Hepatocyte (in vitro differentiated cells): ENCODE data around the gene EIF3K. TPM values are rescaled to one million over a fixed set of nuclear protein-coding genes. Genes with fewer than 3 reads are reported as not detected.

Experiments used
- DNase-seq: peaks from one replicate; pipeline ENCODE4 v3.0.0-alpha.2; 2016; ENCODE audit warnings: low spot score
- H2AFZ ChIP-seq: fragments of 200-600 bp; sonication (generic); 2 replicates; pipeline ENCODE4 v1.6.0; 2016; ENCODE audit warnings: antibody characterized with exemption, mild to moderate bottlenecking
- H3K27ac ChIP-seq: fragments of 200-600 bp; sonication (generic); 2 replicates; pipeline ENCODE4 v1.5.1; 2016; ENCODE audit warnings: mild to moderate bottlenecking
- H3K27me3 ChIP-seq: fragments of 200-600 bp; sonication (generic); 2 replicates; pipeline ENCODE4 v1.6.1; 2016
- H3K36me3 ChIP-seq: fragments of 200-600 bp; sonication (generic); replicated peaks from 2 replicates; pipeline ENCODE4 v1.5.1; 2016; ENCODE audit warnings: low read depth; ENCODE audit not compliant: insufficient read depth
- H3K4me1 ChIP-seq: fragments of 200-600 bp; sonication (generic); 2 replicates; pipeline ENCODE4 v1.5.1; 2016; ENCODE audit warnings: mild to moderate bottlenecking, moderate library complexity; ENCODE audit not compliant: insufficient read depth
- H3K4me2 ChIP-seq: fragments of 200-600 bp; sonication (generic); 2 replicates; pipeline ENCODE4 v1.6.0; 2016
- H3K4me3 ChIP-seq: fragments of 200-600 bp; sonication (generic); 2 replicates; pipeline ENCODE4 v1.5.1; 2016; ENCODE audit warnings: mild to moderate bottlenecking
- H3K79me2 ChIP-seq: fragments of 200-600 bp; sonication (generic); 2 replicates; pipeline ENCODE4 v1.6.0; 2017; ENCODE audit warnings: mild to moderate bottlenecking
- H3K9me2 ChIP-seq: fragments of 200-600 bp; sonication (generic); replicated peaks from 2 replicates; pipeline ENCODE4 v1.6.0; 2017; ENCODE audit warnings: mild to moderate bottlenecking; ENCODE audit not compliant: insufficient read depth
- H3K9me3 ChIP-seq: fragments of 200-600 bp; sonication (generic); 2 replicates; pipeline ENCODE4 v1.5.1; 2016; ENCODE audit warnings: low read depth, mild to moderate bottlenecking
- H4K20me1 ChIP-seq: fragments of 200-600 bp; sonication (generic); 2 replicates; pipeline ENCODE4 v1.6.0; 2016; ENCODE audit warnings: mild to moderate bottlenecking; ENCODE audit not compliant: insufficient read depth, poor library complexity, severe bottlenecking
- CTCF ChIP-seq: fragments of 200-600 bp; sonication (generic); IDR thresholded peaks from 2 replicates; pipeline ENCODE4 v1.5.1; 2016; ENCODE audit warnings: antibody characterized with exemption, mild to moderate bottlenecking; ENCODE audit not compliant: poor library complexity
- EZH2 ChIP-seq: fragments of 200-600 bp; sonication (generic); IDR thresholded peaks from 2 replicates; pipeline ENCODE4 v1.6.1; 2016; ENCODE audit warnings: antibody characterized with exemption, mild to moderate bottlenecking, borderline replicate concordance
- EZH2phosphoT487 ChIP-seq: fragments of 200-600 bp; sonication (generic); IDR thresholded peaks from one replicate; pipeline ENCODE4 v1.6.1; 2018; ENCODE audit warnings: antibody characterized with exemption, mild to moderate bottlenecking, low read depth, moderate library complexity; ENCODE audit not compliant: unreplicated experiment, severe bottlenecking
- WGBS: methylation state at CpG from one replicate; pipeline ENCODE4 v1.1.6; 2016; ENCODE audit warnings: low lambda C conversion rate; ENCODE audit errors: missing lambda C conversion rate; 5-methylcytosine and 5-hydroxymethylcytosine counted together
- polyA plus RNA-seq: library from polyadenylated mRNA; unstranded; fragments of >200 nt; fragmentation: Nextera tagmentation; extraction: Ambion mirVana; gene quantifications from 2 replicates; pipeline ENCODE4 v1.2.1, GENCODE V29; 2016
- total RNA-seq: library from RNA; depleted of rRNA; stranded (reverse); fragments of >200 nt; gene quantifications from 2 replicates; pipeline ENCODE4 v1.2.3, GENCODE V29; 2014

Gene EIF3K
- total and polyA plus RNA-seq, 2 experiments from 2014 or later, result 171 to 354 TPM

- Histone ChIP-seq H3K4me1 (no peaks in the 10 kb centered on the region), H2AFZ (no peak overlapping the region), H4K20me1 (no peaks in the 10 kb centered on the region), H3K4me3 (no peak overlapping the region), H3K9me2 (no peaks in the 10 kb centered on the region), H3K79me2 (no peaks in the 10 kb centered on the region), H3K36me3 (no peaks in the 10 kb centered on the region), H3K27ac (no peak overlapping the region), H3K9me3 (no peaks in the 10 kb centered on the region), H3K27me3 (no peaks in the 10 kb centered on the region), H3K4me2 (no peak overlapping the region)
- no peak for DNase-seq
- TF ChIP-seq EZH2phosphoT487, result no peak
- no peak for TF ChIP-seq CTCF
- WGBS, result 73% methylated on average over 6 of the region's 6 CpGs
Observed at GRCh38 chr19:38606131-38606530, 12.9 kb upstream of the EIF3K start.

- no peaks in the 10 kb centered on the region for H3K27me3 ChIP-seq
- no peaks in the 10 kb centered on the region for H3K4me1 ChIP-seq
- H3K9me3 ChIP-seq, result no peaks in the 10 kb centered on the region
- H3K36me3 ChIP-seq, result no peaks in the 10 kb centered on the region
- no peaks in the 10 kb centered on the region for H4K20me1 ChIP-seq
- WGBS, result 82% methylated on average over 3 of the region's 3 CpGs
- no peak overlapping the region for H3K27ac ChIP-seq
- no peak overlapping the region for H2AFZ ChIP-seq
- no peak overlapping the region for H3K4me3 ChIP-seq
- no peak overlapping the region for H3K4me2 ChIP-seq
- no peaks in the 10 kb centered on the region for H3K9me2 ChIP-seq
- no peak for DNase-seq
- H3K79me2 ChIP-seq, result peaks cover 2% of the 10 kb centered on the region
- TF ChIP-seq EZH2, result no peak
- no peak for TF ChIP-seq EZH2phosphoT487
- TF ChIP-seq CTCF, result no peak
Observed at GRCh38 chr19:38614289-38614688, 4.7 kb upstream of the EIF3K start.

GRCh38 chr19:38615007-38615581 lies 3.9 kb upstream of the EIF3K start:
- Histone ChIP-seq H3K27me3 (no peaks in the 10 kb centered on the region), H3K4me2 (no peak overlapping the region), H2AFZ (no peak overlapping the region), H3K4me3 (no peak overlapping the region), H3K79me2 (peaks cover 10% of the 10 kb centered on the region), H3K36me3 (no peaks in the 10 kb centered on the region), H3K27ac (no peak overlapping the region), H4K20me1 (no peaks in the 10 kb centered on the region), H3K9me2 (no peaks in the 10 kb centered on the region), H3K9me3 (no peaks in the 10 kb centered on the region), H3K4me1 (no peaks in the 10 kb centered on the region)
- no peak for DNase-seq
- WGBS, result 94% methylated on average over 6 of the region's 7 CpGs
- TF ChIP-seq CTCF (no peak), EZH2 (no peak), EZH2phosphoT487 (no peak)

DNA sequence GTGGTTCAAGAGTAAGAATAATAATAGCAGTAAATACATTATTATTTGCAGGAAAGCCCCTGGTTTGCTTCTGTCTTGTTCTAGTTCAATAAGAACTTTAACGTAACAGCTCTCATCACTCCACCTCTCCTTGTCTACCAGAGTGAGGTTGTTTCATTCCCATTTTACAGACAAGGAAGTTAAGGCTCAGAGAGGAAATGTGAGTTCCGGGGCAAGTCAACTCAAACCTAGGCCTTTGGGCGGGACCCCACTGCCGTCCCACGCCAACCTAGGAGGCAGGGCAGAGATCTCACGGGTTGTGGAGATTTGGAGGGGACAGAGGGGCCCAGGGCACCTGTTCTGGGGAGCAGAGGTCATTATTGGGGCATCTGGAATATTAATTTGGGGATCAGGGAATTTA lies 2.7 kb upstream of the EIF3K start:
- 98% methylated on average over 6 of the region's 6 CpGs for WGBS
- no peaks in the 10 kb centered on the region for H3K9me2 ChIP-seq
- no peak overlapping the region for H3K27ac ChIP-seq
- H3K4me1 ChIP-seq, result no peaks in the 10 kb centered on the region
- TF ChIP-seq EZH2phosphoT487 (no peak), CTCF (no peak), EZH2 (no peak)
- no peak overlapping the region for H2AFZ ChIP-seq
- DNase-seq, result no peak
- H3K79me2 ChIP-seq, result peaks cover 16% of the 10 kb centered on the region
- no peak overlapping the region for H3K4me3 ChIP-seq
- H3K27me3 ChIP-seq, result no peaks in the 10 kb centered on the region
- no peak overlapping the region for H3K4me2 ChIP-seq
- no peaks in the 10 kb centered on the region for H3K36me3 ChIP-seq
- H3K9me3 ChIP-seq, result no peaks in the 10 kb centered on the region
- H4K20me1 ChIP-seq, result no peaks in the 10 kb centered on the region
